Smooth muscle cell (in vitro differentiated cells): ENCODE data around the gene ABCA10. TPM values are rescaled to one million over a fixed set of nuclear protein-coding genes. Genes with fewer than 3 reads are reported as not detected.

ENCODE experiments used
- DNase-seq: peaks from one replicate; lab custom pipeline; 2025; ENCODE audit not compliant: unreplicated experiment; lab: John Stamatoyannopoulos, UW
- H2AFZ ChIP-seq: fragments of 200-600 bp; sonication (generic); 2 replicates; pipeline ENCODE4 v1.6.0; 2016; ENCODE audit warnings: antibody characterized with exemption, low read depth, mild to moderate bottlenecking
- H3F3A ChIP-seq: fragments of 200-600 bp; sonication (generic); 2 replicates; pipeline ENCODE4 v1.6.0; 2017; ENCODE audit warnings: antibody characterized with exemption, low read depth
- H3K27ac ChIP-seq: fragments of 200-600 bp; sonication (generic); 2 replicates; pipeline ENCODE4 v1.5.1; 2016; ENCODE audit warnings: low read depth, mild to moderate bottlenecking
- H3K27me3 ChIP-seq: fragments of 200-600 bp; sonication (generic); 2 replicates; pipeline ENCODE4 v1.6.1; 2016; ENCODE audit warnings: low read depth, mild to moderate bottlenecking
- H3K36me3 ChIP-seq: fragments of 200-600 bp; sonication (generic); 2 replicates; pipeline ENCODE4 v1.5.1; 2016; ENCODE audit warnings: low read depth
- H3K4me1 ChIP-seq: fragments of 200-600 bp; sonication (generic); 2 replicates; pipeline ENCODE4 v1.5.1; 2016; ENCODE audit warnings: low read depth
- H3K4me2 ChIP-seq: fragments of 200-600 bp; sonication (generic); 2 replicates; pipeline ENCODE4 v1.6.0; 2016; ENCODE audit warnings: mild to moderate bottlenecking
- H3K4me3 ChIP-seq: fragments of 200-600 bp; sonication (generic); 2 replicates; pipeline ENCODE4 v1.5.1; 2016; ENCODE audit warnings: mild to moderate bottlenecking
- H3K79me2 ChIP-seq: fragments of 200-600 bp; sonication (generic); 2 replicates; pipeline ENCODE4 v1.6.0; 2016; ENCODE audit warnings: low read depth, mild to moderate bottlenecking
- H3K9ac ChIP-seq: fragments of 200-600 bp; sonication (generic); 2 replicates; pipeline ENCODE4 v1.6.0; 2016; ENCODE audit warnings: low read depth
- H3K9me3 ChIP-seq: fragments of 200-600 bp; sonication (generic); replicated peaks from 2 replicates; pipeline ENCODE4 v1.5.1; 2016; ENCODE audit warnings: low read depth
- H4K20me1 ChIP-seq: fragments of 200-600 bp; sonication (generic); 2 replicates; pipeline ENCODE4 v1.6.0; 2016; ENCODE audit warnings: low read depth
- WGBS: methylation state at CpG from one replicate; pipeline ENCODE4 v1.1.7; 2016; ENCODE audit warnings: low lambda C conversion rate; 5-methylcytosine and 5-hydroxymethylcytosine counted together
- polyA plus RNA-seq: library from polyadenylated mRNA; unstranded; fragments of >200 nt; fragmentation: Nextera tagmentation; extraction: Ambion mirVana; gene quantifications from 2 replicates; pipeline ENCODE4 v1.2.1, GENCODE V29; 2016
- total RNA-seq: library from RNA; depleted of rRNA; stranded (reverse); fragments of >200 nt; gene quantifications from 2 replicates; pipeline ENCODE4 v1.2.3, GENCODE V29; 2014
- TF ChIP-seq, protein P1 (sequence below): fragments of 200-600 bp; sonication (generic); IDR thresholded peaks from 2 replicates; pipeline ENCODE4 v1.5.1; 2017; ENCODE audit warnings: borderline replicate concordance, mild to moderate bottlenecking, antibody characterized with exemption; ENCODE audit not compliant: insufficient read depth, poor library complexity, severe bottlenecking

ABCA10 gene
- total and polyA plus RNA-seq, 2 experiments from 2014 or later: not detected

DNA sequence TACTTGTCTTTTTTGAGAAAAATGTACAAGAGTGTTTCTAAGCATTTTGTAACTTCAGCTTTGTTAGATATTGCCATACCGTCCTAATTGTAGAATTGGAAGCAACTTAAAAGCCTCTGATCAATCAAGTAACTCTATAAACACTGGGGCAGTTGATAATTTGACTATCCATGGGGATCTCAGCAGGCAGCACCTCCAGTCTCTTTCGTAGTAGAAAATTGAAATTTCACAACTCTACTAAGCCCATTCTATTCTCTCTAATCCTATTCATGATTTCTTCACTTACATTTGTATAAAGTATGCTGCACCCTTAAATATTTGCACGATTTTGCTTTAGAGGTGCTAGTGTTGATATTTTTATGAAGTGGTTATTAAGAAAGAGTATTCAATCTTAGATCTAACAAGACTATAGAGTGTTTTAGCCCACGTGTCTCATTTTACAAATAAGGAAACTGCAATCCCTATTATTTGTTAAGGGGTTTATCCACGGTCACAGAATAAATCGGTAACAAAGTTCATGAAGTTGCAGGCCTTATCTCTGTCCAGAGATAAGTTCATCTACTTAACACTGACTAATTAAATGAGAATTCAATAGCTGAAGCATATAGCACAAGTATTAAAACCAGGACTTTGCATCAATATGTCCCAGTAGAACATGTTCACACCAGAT is 97.9 kb downstream of the ABCA10 start:
- WGBS: 77% methylated on average over 6 of the region's 6 CpGs

DNA sequence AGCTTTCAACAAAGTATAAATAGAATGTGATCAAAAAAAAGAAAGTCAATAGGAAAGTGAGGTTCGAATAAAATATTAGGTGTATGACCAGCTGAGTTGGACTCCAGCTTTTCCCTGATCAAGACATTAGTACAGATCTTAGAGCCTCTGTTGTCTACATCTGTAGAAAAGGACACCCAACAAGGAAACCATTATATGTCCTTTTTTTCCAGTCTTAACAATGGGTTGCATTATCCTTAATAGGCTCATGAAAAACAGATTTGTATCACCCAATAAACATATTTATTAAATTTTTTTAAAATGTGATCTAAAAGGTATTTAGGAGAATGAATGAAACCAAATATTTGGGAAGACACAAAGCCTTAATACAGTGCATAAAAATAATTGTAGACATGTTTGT is 105.0 kb downstream of the ABCA10 start:
- no peak overlapping the region for H3K4me2 ChIP-seq
- TF ChIP-seq, protein P1, sequence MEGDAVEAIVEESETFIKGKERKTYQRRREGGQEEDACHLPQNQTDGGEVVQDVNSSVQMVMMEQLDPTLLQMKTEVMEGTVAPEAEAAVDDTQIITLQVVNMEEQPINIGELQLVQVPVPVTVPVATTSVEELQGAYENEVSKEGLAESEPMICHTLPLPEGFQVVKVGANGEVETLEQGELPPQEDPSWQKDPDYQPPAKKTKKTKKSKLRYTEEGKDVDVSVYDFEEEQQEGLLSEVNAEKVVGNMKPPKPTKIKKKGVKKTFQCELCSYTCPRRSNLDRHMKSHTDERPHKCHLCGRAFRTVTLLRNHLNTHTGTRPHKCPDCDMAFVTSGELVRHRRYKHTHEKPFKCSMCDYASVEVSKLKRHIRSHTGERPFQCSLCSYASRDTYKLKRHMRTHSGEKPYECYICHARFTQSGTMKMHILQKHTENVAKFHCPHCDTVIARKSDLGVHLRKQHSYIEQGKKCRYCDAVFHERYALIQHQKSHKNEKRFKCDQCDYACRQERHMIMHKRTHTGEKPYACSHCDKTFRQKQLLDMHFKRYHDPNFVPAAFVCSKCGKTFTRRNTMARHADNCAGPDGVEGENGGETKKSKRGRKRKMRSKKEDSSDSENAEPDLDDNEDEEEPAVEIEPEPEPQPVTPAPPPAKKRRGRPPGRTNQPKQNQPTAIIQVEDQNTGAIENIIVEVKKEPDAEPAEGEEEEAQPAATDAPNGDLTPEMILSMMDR: no peak
- WGBS: 78% methylated on average over 1 of the region's 1 CpG

More for the DNA sequence above, 97.9 kb downstream of the ABCA10 start:
- H3K4me3 ChIP-seq: no peak overlapping the region
- H2AFZ ChIP-seq: no peak overlapping the region
- H3K27ac ChIP-seq: no peak overlapping the region
- H3K9ac ChIP-seq: no peak overlapping the region
- H3K4me2 ChIP-seq: no peak overlapping the region
- DNase-seq: no peak
- TF ChIP-seq, protein P1: no peak
- H4K20me1 ChIP-seq: no peaks in the 10 kb centered on the region
- H3K36me3 ChIP-seq: no peaks in the 10 kb centered on the region
- H3K9me3 ChIP-seq: no peaks in the 10 kb centered on the region
- H3K27me3 ChIP-seq: peaks cover 21% of the 10 kb centered on the region
- no peaks in the 10 kb centered on the region for H3K4me1 ChIP-seq
- no peaks in the 10 kb centered on the region for H3F3A ChIP-seq
- no peaks in the 10 kb centered on the region for H3K79me2 ChIP-seq

DNA sequence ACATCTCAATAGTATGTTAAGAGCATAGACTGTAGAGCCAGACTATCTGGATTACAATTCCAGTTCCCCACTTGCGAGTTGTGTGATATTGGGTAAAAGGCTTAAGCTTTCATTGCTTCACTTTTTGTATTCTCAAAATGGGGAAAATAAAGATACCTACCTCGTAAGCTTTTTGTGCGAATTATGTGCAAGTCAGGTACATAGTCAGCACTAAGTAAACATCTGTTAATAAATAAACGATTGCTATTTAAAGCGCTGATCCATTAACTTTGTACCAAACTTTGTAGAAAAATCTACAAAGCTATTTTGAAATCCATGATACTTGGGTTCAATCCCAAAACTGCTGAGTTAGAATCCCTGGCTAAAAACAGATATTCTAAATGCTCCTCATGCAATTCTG is 106.6 kb downstream of the ABCA10 start:
- Histone ChIP-seq H3K4me1 (no peaks in the 10 kb centered on the region), H4K20me1 (no peaks in the 10 kb centered on the region), H3K4me3 (no peak overlapping the region), H3K9me3 (no peaks in the 10 kb centered on the region), H3K9ac (no peak overlapping the region), H3K27ac (no peak overlapping the region), H3F3A (no peaks in the 10 kb centered on the region), H3K4me2 (no peak overlapping the region), H3K36me3 (no peaks in the 10 kb centered on the region), H3K79me2 (no peaks in the 10 kb centered on the region), H3K27me3 (peaks cover 12% of the 10 kb centered on the region), H2AFZ (no peak overlapping the region)
- TF ChIP-seq, protein P1: no peak
- DNase-seq: no peak
- 92% methylated on average over 5 of the region's 5 CpGs for WGBS

More for the DNA sequence above, 105.0 kb downstream of the ABCA10 start:
- peaks cover 27% of the 10 kb centered on the region for H3K27me3 ChIP-seq
- no peaks in the 10 kb centered on the region for H4K20me1 ChIP-seq
- no peak overlapping the region for H3K4me3 ChIP-seq
- no peaks in the 10 kb centered on the region for H3F3A ChIP-seq
- no peak overlapping the region for H2AFZ ChIP-seq
- H3K27ac ChIP-seq: no peak overlapping the region
- H3K9ac ChIP-seq: no peak overlapping the region
- no peaks in the 10 kb centered on the region for H3K4me1 ChIP-seq
- H3K9me3 ChIP-seq: no peaks in the 10 kb centered on the region
- no peak for DNase-seq
- no peaks in the 10 kb centered on the region for H3K36me3 ChIP-seq
- H3K79me2 ChIP-seq: no peaks in the 10 kb centered on the region
